B cell (primary cell): Measurements from ENCODE around the gene CR1L. TPM values are rescaled to one million over a fixed set of nuclear protein-coding genes. Genes with fewer than 3 reads are reported as not detected.

ENCODE experiments used
- ATAC-seq: fragments of 200-7000 bp; cut with Tn5 transposase; one replicate; pipeline ENCODE4 v1.10.0; 2021; ENCODE audit warnings: low read depth, mild to moderate bottlenecking, moderate number of reproducible peaks, moderate library complexity
- CTCF ChIA-PET: fragments of 350-600 bp; sonication (Branson Sonifier 250); formaldehyde crosslinking; loops from one replicate; lab custom pipeline; 2021; ENCODE audit warnings: antibody characterized with exemption, inconsistent platforms; lab: Charles Lee
- POLR2A ChIA-PET: fragments of 350-600 bp; sonication (Branson Sonifier 250); formaldehyde crosslinking; loops from one replicate; lab custom pipeline; 2021; ENCODE audit warnings: antibody characterized with exemption; lab: Charles Lee
- DNase-seq: peaks from one replicate; pipeline ENCODE4 v3.0.0; 2013
- H2AFZ ChIP-seq: 2 replicates; pipeline ENCODE4 v1.6.1; 2012; ENCODE audit warnings: mild to moderate bottlenecking, low read depth, low read length; ENCODE audit not compliant: insufficient read depth, poor library complexity, severe bottlenecking
- H3K27ac ChIP-seq, 2 donors: 1 replicate in 1 of 2; 2 replicates in 1 of 2; pipeline ENCODE4 v1.5.1; 2012 to 2013; ENCODE audit warnings: low read length in 2 of 2, mild to moderate bottlenecking in 2 of 2, moderate library complexity in 1 of 2
- H3K27me3 ChIP-seq, 4 experiments: fragments of 200-600 bp in 1 of 4; sonication (generic) in 1 of 4; replicated peaks in 1 of 4; 1 replicate in 2 of 4; 2 replicates in 2 of 4; pipeline versions ENCODE4 v1.6.1 to v1.7.0; 2013 to 2016; ENCODE audit warnings: low read length in 3 of 4, mild to moderate bottlenecking in 2 of 4, mixed read lengths in 1 of 4, moderate library complexity in 1 of 4; ENCODE audit not compliant: insufficient read depth in 4 of 4, control insufficient read depth in 3 of 4; ENCODE audit errors: control extremely low read depth in 1 of 4
- H3K36me3 ChIP-seq, 2 experiments: replicated peaks in 1 of 2; 1 replicate in 1 of 2; 2 replicates in 1 of 2; pipeline versions ENCODE4 v1.6.1 to v1.7.1; 2013; ENCODE audit warnings: low read length in 1 of 2; ENCODE audit not compliant: insufficient read depth in 2 of 2, control insufficient read depth in 1 of 2; ENCODE audit errors: control extremely low read depth in 1 of 2, extremely low read depth in 1 of 2
- H3K4me1 ChIP-seq, 2 donors: fragments of 200-600 bp in 1 of 2; sonication (generic) in 1 of 2; 1 replicate in 1 of 2; 2 replicates in 1 of 2; pipeline versions ENCODE4 v1.5.1 to v1.6.1; 2013 to 2017; ENCODE audit warnings: low read length in 2 of 2; ENCODE audit not compliant: control insufficient read depth in 2 of 2, insufficient read depth in 2 of 2
- H3K4me2 ChIP-seq: replicated peaks from 2 replicates; pipeline ENCODE3; 2012; ENCODE audit warnings: mild to moderate bottlenecking, low read depth, low read length; ENCODE audit not compliant: poor library complexity, severe bottlenecking
- H3K4me3 ChIP-seq, 5 experiments: fragments of 200-600 bp in 1 of 5; sonication (generic) in 1 of 5; 1 replicate in 3 of 5; 2 replicates in 2 of 5; pipeline versions ENCODE4 v1.5.1 to v1.7.0; 2011 to 2016; ENCODE audit warnings: low read length in 4 of 5, mild to moderate bottlenecking in 4 of 5, low read depth in 2 of 5, control low read depth in 1 of 5, moderate library complexity in 1 of 5; ENCODE audit not compliant: insufficient read depth in 1 of 5; ENCODE audit errors: control extremely low read depth in 1 of 5, extremely low read depth in 1 of 5
- H3K79me2 ChIP-seq: fragments of 200-600 bp; sonication (generic); one replicate; pipeline ENCODE4 v1.6.0; 2016; ENCODE audit warnings: low read length; ENCODE audit not compliant: control insufficient read depth, insufficient read depth
- H3K9ac ChIP-seq: fragments of 200-600 bp; sonication (generic); 2 replicates; pipeline ENCODE4 v1.6.1; 2017; ENCODE audit warnings: mild to moderate bottlenecking, low read length, moderate library complexity
- H3K9me3 ChIP-seq, 3 donors: one replicate each; pipeline versions ENCODE4 v1.6.1 to v1.7.1; 2013; ENCODE audit warnings: low read length in 2 of 3; ENCODE audit not compliant: control insufficient read depth in 2 of 3, insufficient read depth in 1 of 3; ENCODE audit errors: control extremely low read depth in 1 of 3
- H4K20me1 ChIP-seq: 2 replicates; pipeline ENCODE4 v1.6.0; 2012; ENCODE audit warnings: mild to moderate bottlenecking, low read length; ENCODE audit not compliant: insufficient read depth, control insufficient read depth, poor library complexity, severe bottlenecking
- H3K27ac Mint-ChIP-seq: one replicate; pipeline ENCODE4 v1.8.0; 2021; ENCODE audit warnings: mixed read lengths
- H3K27me3 Mint-ChIP-seq: one replicate; pipeline ENCODE4 v1.8.0; 2021; ENCODE audit warnings: mixed read lengths
- H3K4me1 Mint-ChIP-seq: one replicate; pipeline ENCODE4 v1.8.0; 2021; ENCODE audit warnings: mixed read lengths
- H3K4me3 Mint-ChIP-seq: one replicate; pipeline ENCODE4 v1.8.0; 2021; ENCODE audit warnings: mixed read lengths
- H3K9me3 Mint-ChIP-seq: one replicate; pipeline ENCODE4 v1.8.0; 2022; ENCODE audit warnings: mixed read lengths; ENCODE audit not compliant: insufficient read depth
- CTCF ChIP-seq: fragments of 200-600 bp; IDR thresholded peaks from one replicate; pipeline ENCODE4 v1.8.0; 2022; ENCODE audit warnings: antibody characterized with exemption, mild to moderate bottlenecking
- EZH2 ChIP-seq: IDR thresholded peaks from 2 replicates; pipeline ENCODE4 v1.6.1; 2012; ENCODE audit warnings: borderline replicate concordance, low read depth, mild to moderate bottlenecking, moderate library complexity, low read length; ENCODE audit not compliant: insufficient read depth, poor library complexity, severe bottlenecking
- WGBS: methylation state at CpG from one replicate; pipeline ENCODE4 v1.1.5; 2013; ENCODE audit warnings: missing lambda C conversion rate; ENCODE audit not compliant: insufficient coverage; 5-methylcytosine and 5-hydroxymethylcytosine counted together
- intact Hi-C: fragments of 100-400 bp; cut with micrococcal nuclease; formaldehyde crosslinking; loops from one replicate; pipeline ENCODE4 v1.10.0; 2022
- polyA plus RNA-seq: library from polyadenylated mRNA; depleted of rRNA; stranded (reverse); fragments of >200 nt; gene quantifications from 2 replicates; pipeline ENCODE4 v1.2.3, GENCODE V29; 2012
- total RNA-seq, 2 donors: library from RNA; stranded (reverse); fragments of 120-200 nt in 1 of 2; gene quantifications; 1 replicate in 1 of 2; 2 replicates in 1 of 2; pipeline versions ENCODE4 v1.2.3 to v1.2.4, GENCODE V29; 2013 to 2022

Gene CR1L
- total and polyA plus RNA-seq, 2 donors (not counting 1 experiment from before 2014, with no cell fraction given): 0.07 to 0.59 TPM

- Histone ChIP-seq H3K4me3 (no peak overlapping the region), H3K4me2 (no peak overlapping the region), H3K27ac (no peak overlapping the region), H3K79me2 (no peaks in the 10 kb centered on the region), H3K9me3 (peaks cover 0 to 6% (median 0%) of the 10 kb centered on the region in 3 donors), H3K4me1 (peaks cover 3 to 9% of the 10 kb centered on the region in 2 donors), H3K27me3 (no peaks in the 10 kb centered on the region), H2AFZ (no peak overlapping the region), H3K36me3 (no peaks in the 10 kb centered on the region), H4K20me1 (no peaks in the 10 kb centered on the region), H3K9ac (no peak overlapping the region)
- ChIA-PET CTCF (interaction anchor here (1.4 kb wide), 1 partner anchor 20 kb away, joined by 3 read pairs; no protein-coding TSS in a partner anchor), POLR2A (no interaction called here)
- intact Hi-C loops: no loop called here
- WGBS: 96% methylated on average over 5 of the region's 5 CpGs
- DNase-seq (no peak), ATAC-seq (no peak)
- no peak overlapping the region for H3K27ac Mint-ChIP-seq
- H3K9me3 Mint-ChIP-seq: no peaks in the 10 kb centered on the region
- H3K4me1 Mint-ChIP-seq: peaks cover 8% of the 10 kb centered on the region
- TF ChIP-seq EZH2: no peak
- no peak for TF ChIP-seq CTCF
- no peak overlapping the region for H3K4me3 Mint-ChIP-seq
- H3K27me3 Mint-ChIP-seq: no peaks in the 10 kb centered on the region
Observed at GRCh38 chr1:207649210-207649753, 4.3 kb downstream of the CR1L start.

- Histone ChIP-seq H4K20me1 (no peaks in the 10 kb centered on the region), H2AFZ (no peak overlapping the region), H3K4me3 (no peak overlapping the region), H3K9ac (no peak overlapping the region), H3K27ac (no peak overlapping the region), H3K9me3 (peaks cover 0 to 5% (median 0%) of the 10 kb centered on the region in 3 donors), H3K4me1 (peaks cover 0 to 5% of the 10 kb centered on the region in 2 donors), H3K27me3 (no peaks in the 10 kb centered on the region), H3K79me2 (no peaks in the 10 kb centered on the region), H3K4me2 (no peak overlapping the region), H3K36me3 (no peaks in the 10 kb centered on the region)
- Mint-ChIP-seq H3K4me1 (peaks cover 5% of the 10 kb centered on the region), H3K9me3 (no peaks in the 10 kb centered on the region), H3K4me3 (no peak overlapping the region), H3K27ac (no peak overlapping the region), H3K27me3 (no peaks in the 10 kb centered on the region)
- WGBS: 100% methylated on average over 4 of the region's 4 CpGs
- CTCF ChIA-PET: interaction anchor here (1.4 to 1.6 kb wide), 2 partner anchors 20 to 22 kb away, joined by 3 read pairs; no protein-coding TSS in a partner anchor
- no peak for DNase-seq
- TF ChIP-seq EZH2 (no peak), CTCF (no peak)
- intact Hi-C loops: loop anchor here (10.0 kb wide), 1 partner anchor 315 kb away; no protein-coding TSS in a partner anchor
- POLR2A ChIA-PET: interaction anchor here (0.6 kb wide), 1 partner anchor 899 kb away, joined by 9 read pairs; no protein-coding TSS in a partner anchor
- no peak for ATAC-seq
Observed at GRCh38 chr1:207649865-207650580, 5.1 kb downstream of the CR1L start.
